ENCODE measurements around the gene PIEZO2. TPM values are rescaled to one million over a fixed set of nuclear protein-coding genes. Genes with fewer than 3 reads are reported as not detected.

The PIEZO2 gene
- total RNA-seq, 4 donors from 2014 or later = 0.64 to 1.8 (median 1.6) TPM

GRCh38 chr18:10787293-10787901 is 362.0 kb downstream of the PIEZO2 start:
- Histone ChIP-seq H3K27me3 (no peaks in the 10 kb centered on the region), H3K36me3 (no peaks in the 10 kb centered on the region), H3K4me1 (no peaks in the 10 kb centered on the region), H3K4me3 (no peak overlapping the region), H3K9me3 (no peaks in the 10 kb centered on the region), H3K27ac (no peak overlapping the region)
- ATAC-seq = no peak
- 44 to 56% methylated on average over 5 of the region's 5 CpGs for WGBS, 2 donors (ENCODE audit: low coverage in 1 of 2)
- TF ChIP-seq CTCF (IDR thresholded peaks at IDR 0.05) = peak in 3 of 4 experiments; percentile 27 to 64 (median 36)
- TF ChIP-seq POLR2AphosphoS5 (IDR thresholded peaks at IDR 0.05) = no peak

GRCh38 chr18:10785798-10786197 is 363.6 kb downstream of the PIEZO2 start:
- Histone ChIP-seq H3K27ac (no peak overlapping the region), H3K4me1 (no peaks in the 10 kb centered on the region), H3K36me3 (no peaks in the 10 kb centered on the region), H3K9me3 (no peaks in the 10 kb centered on the region), H3K4me3 (no peak overlapping the region), H3K27me3 (no peaks in the 10 kb centered on the region)
- no peak for ATAC-seq
- 46 to 61% methylated on average over 2 to 3 of the region's 3 CpGs for WGBS, 2 donors (ENCODE audit: low coverage in 1 of 2)
- TF ChIP-seq EP300 (IDR thresholded peaks at IDR 0.05) = no peak
- TF ChIP-seq CTCF (IDR thresholded peaks at IDR 0.05) = no peak
- TF ChIP-seq POLR2A (IDR thresholded peaks at IDR 0.05) = no peak
- TF ChIP-seq POLR2AphosphoS5 (IDR thresholded peaks at IDR 0.05) = no peak

- no peaks in the 10 kb centered on the region for H3K9me3 ChIP-seq
- 87 to 95% methylated on average over 5 to 6 of the region's 7 CpGs for WGBS, 2 donors (ENCODE audit: low coverage in 1 of 2)
- H3K4me3 ChIP-seq = no peak overlapping the region
- no peak for ATAC-seq
- H3K27ac ChIP-seq = no peak overlapping the region
- no peaks in the 10 kb centered on the region for H3K36me3 ChIP-seq
- no peak for TF ChIP-seq POLR2A (IDR thresholded peaks at IDR 0.05)
- no peak for TF ChIP-seq CTCF (IDR thresholded peaks at IDR 0.05)
- no peak for TF ChIP-seq EP300 (IDR thresholded peaks at IDR 0.05)
- no peak for TF ChIP-seq POLR2AphosphoS5 (IDR thresholded peaks at IDR 0.05)
- no peaks in the 10 kb centered on the region for H3K27me3 ChIP-seq
- H3K4me1 ChIP-seq = no peaks in the 10 kb centered on the region
Observed at GRCh38 chr18:10784596-10785202, 364.7 kb downstream of the PIEZO2 start.

GRCh38 chr18:10783941-10784340 is 365.4 kb downstream of the PIEZO2 start:
- Histone ChIP-seq H3K27ac (no peak overlapping the region), H3K36me3 (no peaks in the 10 kb centered on the region), H3K4me3 (no peak overlapping the region), H3K4me1 (no peaks in the 10 kb centered on the region), H3K9me3 (no peaks in the 10 kb centered on the region), H3K27me3 (no peaks in the 10 kb centered on the region)
- TF ChIP-seq POLR2AphosphoS5 (IDR thresholded peaks at IDR 0.05) (no peak), CTCF (IDR thresholded peaks at IDR 0.05) (no peak), POLR2A (IDR thresholded peaks at IDR 0.05) (no peak), EP300 (IDR thresholded peaks at IDR 0.05) (no peak)
- ATAC-seq = no peak
- 86% methylated on average over 5 of the region's 5 CpGs for WGBS, 2 donors (ENCODE audit: low coverage in 1 of 2)

- ATAC-seq = peak; percentile 81
- WGBS, 2 donors (ENCODE audit: low coverage in 1 of 2) = 53 to 55% methylated on average over 5 to 6 of the region's 6 CpGs
- peaks cover 9% of the 10 kb centered on the region for H3K27me3 ChIP-seq
- no peak overlapping the region for H3K4me3 ChIP-seq
- H3K27ac ChIP-seq = no peak overlapping the region
- peaks cover 0 to 8% (median 0%) of the 10 kb centered on the region in 3 donors for H3K9me3 ChIP-seq
- TF ChIP-seq EP300 (IDR thresholded peaks at IDR 0.05) (no peak), POLR2A (IDR thresholded peaks at IDR 0.05) (no peak), POLR2AphosphoS5 (IDR thresholded peaks at IDR 0.05) (no peak), CTCF (IDR thresholded peaks at IDR 0.05) (no peak)
- H3K36me3 ChIP-seq = no peaks in the 10 kb centered on the region
- no peaks in the 10 kb centered on the region for H3K4me1 ChIP-seq
Observed at GRCh38 chr18:10776493-10776892, 372.9 kb downstream of the PIEZO2 start.

Measured in gastroesophageal sphincter (tissue), 4 donors.